SJSA1 (cell line): ENCODE results near the gene PROX2. TPM values are rescaled to one million over a fixed set of nuclear protein-coding genes. Genes with fewer than 3 reads are reported as not detected.

Source experiments
- DNase-seq, 2 experiments: peaks; one replicate each; pipeline ENCODE4 v3.0.0-alpha.2; 2015 to 2020; ENCODE audit warnings: low spot score in 2 of 2, low read depth in 1 of 2
- H3K27ac ChIP-seq: fragments of 250-450 bp; sonication (Bioruptor Pico); 2 replicates; pipeline ENCODE4 v1.5.1; 2020; ENCODE audit warnings: mild to moderate bottlenecking, moderate library complexity
- H3K27me3 ChIP-seq: fragments of 250-450 bp; sonication (Bioruptor Pico); replicated peaks from 2 replicates; pipeline ENCODE4 v1.5.1; 2020; ENCODE audit warnings: mild to moderate bottlenecking, moderate library complexity
- H3K36me3 ChIP-seq: fragments of 250-450 bp; sonication (Bioruptor Pico); 2 replicates; pipeline ENCODE4 v1.5.1; 2020; ENCODE audit warnings: mild to moderate bottlenecking
- H3K4me1 ChIP-seq: fragments of 250-450 bp; sonication (Bioruptor Pico); replicated peaks from 2 replicates; pipeline ENCODE4 v1.6.1; 2021; ENCODE audit warnings: mild to moderate bottlenecking
- H3K4me3 ChIP-seq: fragments of 250-450 bp; sonication (Bioruptor Pico); 2 replicates; pipeline ENCODE4 v1.5.1; 2020; ENCODE audit warnings: mild to moderate bottlenecking
- H3K9me3 ChIP-seq: fragments of 250-450 bp; sonication (Bioruptor Pico); replicated peaks from 2 replicates; pipeline ENCODE4 v1.5.1; 2020; ENCODE audit warnings: mild to moderate bottlenecking
- total RNA-seq: library from RNA; depleted of rRNA; stranded (reverse); fragments of >200 nt; shearing (Covaris generic); gene quantifications from 2 replicates; pipeline ENCODE4 v1.2.3, GENCODE V29; 2014

The PROX2 gene
- total RNA-seq, 1 experiment from 2014 or later: not detected

- peak in 1 of 2 experiments; percentile 28 for DNase-seq
- H3K4me1 ChIP-seq: no peaks in the 10 kb centered on the region; the same call in 1 of the 2 replicates
- H3K36me3 ChIP-seq: no peaks in the 10 kb centered on the region
- no peak overlapping the region for H3K4me3 ChIP-seq
- H3K27me3 ChIP-seq: no peaks in the 10 kb centered on the region
- no peak overlapping the region for H3K27ac ChIP-seq
- no peaks in the 10 kb centered on the region for H3K9me3 ChIP-seq
These were observed 38.1 kb upstream of the PROX2 start for GRCh38 chr14:74913986-74914573.

DNA sequence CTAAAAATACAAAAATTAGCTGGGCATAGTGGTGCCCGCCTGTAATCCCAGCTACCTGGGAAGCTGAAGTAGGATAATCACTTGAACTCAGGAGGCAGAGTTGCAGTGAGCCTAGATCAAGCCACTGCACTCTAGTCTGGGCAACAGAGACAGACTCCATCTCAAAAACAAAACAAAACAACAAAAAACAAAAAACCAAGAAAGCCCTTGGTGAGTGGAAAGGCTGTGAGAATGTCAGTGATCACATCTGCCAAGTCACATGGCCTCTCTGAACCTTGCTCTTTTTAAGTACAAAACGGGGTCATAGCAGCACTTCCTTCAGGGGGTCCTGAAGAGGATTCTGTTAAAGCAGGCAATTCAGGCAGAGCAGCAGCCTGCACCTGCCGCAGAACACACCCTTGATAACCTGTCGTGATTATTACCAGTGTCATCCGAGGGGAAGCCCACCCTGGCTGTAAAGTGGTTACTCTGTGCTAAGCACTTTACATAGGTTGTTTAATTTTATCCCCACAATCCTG is 37.5 kb upstream of the PROX2 start:
- H3K4me3 ChIP-seq: no peak overlapping the region
- H3K4me1 ChIP-seq: no peaks in the 10 kb centered on the region; the same call in 1 of the 2 replicates
- no peaks in the 10 kb centered on the region for H3K36me3 ChIP-seq
- no peak overlapping the region for H3K27ac ChIP-seq
- DNase-seq: no peak
- no peaks in the 10 kb centered on the region for H3K9me3 ChIP-seq
- no peaks in the 10 kb centered on the region for H3K27me3 ChIP-seq

- no peaks in the 10 kb centered on the region for H3K27me3 ChIP-seq
- no peaks in the 10 kb centered on the region for H3K36me3 ChIP-seq
- H3K27ac ChIP-seq: no peak overlapping the region
- no peaks in the 10 kb centered on the region for H3K9me3 ChIP-seq
- H3K4me3 ChIP-seq: no peak overlapping the region
- no peak for DNase-seq
- no peaks in the 10 kb centered on the region; the same call in 1 of the 2 replicates for H3K4me1 ChIP-seq
These were observed 36.9 kb upstream of the PROX2 start for GRCh38 chr14:74912801-74913200.

- no peaks in the 10 kb centered on the region for H3K36me3 ChIP-seq
- no peaks in the 10 kb centered on the region for H3K27me3 ChIP-seq
- no peak overlapping the region for H3K27ac ChIP-seq
- H3K4me1 ChIP-seq: no peaks in the 10 kb centered on the region; the same call in 1 of the 2 replicates
- no peak for DNase-seq
- H3K4me3 ChIP-seq: no peak overlapping the region
- no peaks in the 10 kb centered on the region for H3K9me3 ChIP-seq
These were observed 36.2 kb upstream of the PROX2 start for GRCh38 chr14:74912111-74912510.

DNA sequence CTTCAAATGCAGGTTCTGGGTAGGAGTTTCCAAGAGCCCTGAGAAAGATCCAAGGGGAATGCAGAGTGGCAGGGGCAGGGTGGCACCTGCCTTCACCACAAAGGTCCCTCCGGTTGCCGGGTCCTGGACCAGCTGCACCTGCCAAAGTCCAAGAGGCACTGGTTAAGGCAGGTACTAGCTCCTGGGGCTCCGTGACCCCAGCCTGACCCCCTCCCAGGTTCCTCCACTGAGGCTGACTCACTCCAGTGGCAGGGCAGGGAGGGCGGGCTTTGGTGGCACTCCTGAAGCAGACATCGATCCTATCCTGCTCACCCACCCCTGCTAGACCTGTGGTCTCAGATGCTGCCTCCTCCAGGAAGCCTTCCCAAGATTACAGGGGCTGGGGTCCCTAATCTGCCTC is 35.8 kb upstream of the PROX2 start:
- peaks cover 1% of the 10 kb centered on the region; the same call in 1 of the 2 replicates for H3K36me3 ChIP-seq
- H3K4me1 ChIP-seq: no peaks in the 10 kb centered on the region; the same call in 1 of the 2 replicates
- no peak for DNase-seq
- no peak overlapping the region for H3K4me3 ChIP-seq
- H3K27me3 ChIP-seq: no peaks in the 10 kb centered on the region
- H3K27ac ChIP-seq: no peak overlapping the region
- H3K9me3 ChIP-seq: no peaks in the 10 kb centered on the region

DNA sequence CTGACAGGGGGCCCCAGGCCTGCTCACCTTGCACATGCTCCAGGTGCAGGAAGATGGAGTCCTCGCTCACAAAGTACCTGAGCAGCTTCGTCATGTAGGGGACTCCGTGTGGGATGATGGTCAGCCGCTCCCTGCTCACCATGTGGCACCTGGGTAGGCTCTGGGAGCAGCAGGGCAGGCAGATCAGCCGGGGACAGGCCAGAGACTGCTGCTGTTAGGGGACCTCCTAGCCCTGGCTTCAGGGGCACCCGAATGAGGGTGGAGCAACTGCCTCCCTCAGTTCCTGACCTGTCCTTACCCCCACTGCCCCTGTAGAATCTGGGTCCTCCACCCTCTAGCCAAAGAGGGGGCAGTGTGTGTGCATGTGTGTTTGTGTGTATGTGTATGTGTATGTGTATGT is 35.3 kb upstream of the PROX2 start:
- DNase-seq: no peak
- Histone ChIP-seq H3K27me3 (no peaks in the 10 kb centered on the region), H3K36me3 (peaks cover 4% of the 10 kb centered on the region; the same call in 1 of the 2 replicates), H3K4me1 (no peaks in the 10 kb centered on the region; the same call in 1 of the 2 replicates), H3K9me3 (no peaks in the 10 kb centered on the region), H3K4me3 (no peak overlapping the region), H3K27ac (no peak overlapping the region)

GRCh38 chr14:74910556-74910955 is 34.6 kb upstream of the PROX2 start:
- H3K9me3 ChIP-seq: no peaks in the 10 kb centered on the region
- no peaks in the 10 kb centered on the region for H3K27me3 ChIP-seq
- no peaks in the 10 kb centered on the region; the same call in 1 of the 2 replicates for H3K4me1 ChIP-seq
- no peak overlapping the region for H3K4me3 ChIP-seq
- DNase-seq: no peak
- H3K27ac ChIP-seq: no peak overlapping the region
- peaks cover 10% of the 10 kb centered on the region for H3K36me3 ChIP-seq

- Histone ChIP-seq H3K9me3 (no peaks in the 10 kb centered on the region), H3K4me3 (no peak overlapping the region), H3K4me1 (no peaks in the 10 kb centered on the region; the same call in 1 of the 2 replicates), H3K36me3 (peaks cover 11% of the 10 kb centered on the region), H3K27me3 (no peaks in the 10 kb centered on the region), H3K27ac (no peak overlapping the region)
- DNase-seq: no peak
These were observed 34.0 kb upstream of the PROX2 start for GRCh38 chr14:74909911-74910310.

DNA sequence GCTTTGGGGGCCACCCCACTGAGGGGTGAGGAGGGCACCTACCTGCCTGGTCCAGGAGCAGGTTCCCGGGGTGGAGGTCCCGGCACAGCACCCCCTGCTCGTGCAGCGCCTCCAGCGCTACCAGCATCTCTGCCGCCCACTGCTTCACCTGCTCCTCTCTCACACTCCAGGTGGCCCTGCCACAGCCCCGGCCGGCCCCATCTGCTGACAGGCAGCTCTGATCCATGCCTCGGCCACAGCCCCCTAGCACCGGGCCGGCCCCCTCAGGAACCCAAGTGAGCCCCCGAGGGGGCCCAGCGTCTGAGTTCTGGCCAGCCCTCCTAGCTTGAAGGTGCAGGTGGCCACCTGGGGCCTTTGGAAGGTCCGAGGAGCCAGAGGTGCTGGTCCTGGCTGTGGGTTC is 33.6 kb upstream of the PROX2 start:
- no peak for DNase-seq
- H3K4me1 ChIP-seq: no peaks in the 10 kb centered on the region; the same call in 1 of the 2 replicates
- H3K27me3 ChIP-seq: no peaks in the 10 kb centered on the region
- H3K4me3 ChIP-seq: no peak overlapping the region
- H3K27ac ChIP-seq: no peak overlapping the region
- H3K9me3 ChIP-seq: no peaks in the 10 kb centered on the region
- peaks cover 11% of the 10 kb centered on the region for H3K36me3 ChIP-seq

DNA sequence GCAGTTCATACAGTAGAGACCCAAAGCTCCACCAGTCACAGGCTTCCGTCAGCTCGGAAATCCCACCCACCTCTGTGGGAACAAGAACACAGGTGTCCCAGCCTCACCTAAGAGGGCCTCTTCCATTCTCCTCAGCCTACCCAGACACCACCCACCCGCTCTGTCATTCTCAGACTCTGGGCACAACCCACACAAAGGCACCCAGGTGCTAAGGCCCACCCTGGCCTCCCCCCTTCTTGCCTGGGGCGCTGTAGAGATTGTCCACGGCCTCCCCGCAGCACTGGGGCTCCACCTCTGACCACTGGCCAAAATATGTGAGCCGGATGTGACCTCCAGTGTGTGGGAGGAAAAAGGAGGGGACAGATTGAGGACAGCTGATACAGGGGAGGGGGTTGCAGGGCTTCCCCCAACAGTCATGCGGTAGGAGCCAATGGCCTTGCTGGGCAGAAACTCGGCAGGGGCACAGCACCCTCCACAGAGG is 33.0 kb upstream of the PROX2 start:
- Histone ChIP-seq H3K4me1 (no peaks in the 10 kb centered on the region), H3K4me3 (no peak overlapping the region), H3K27me3 (no peaks in the 10 kb centered on the region), H3K27ac (no peak overlapping the region), H3K9me3 (no peaks in the 10 kb centered on the region), H3K36me3 (peaks cover 15% of the 10 kb centered on the region)
- no peak for DNase-seq

DNA sequence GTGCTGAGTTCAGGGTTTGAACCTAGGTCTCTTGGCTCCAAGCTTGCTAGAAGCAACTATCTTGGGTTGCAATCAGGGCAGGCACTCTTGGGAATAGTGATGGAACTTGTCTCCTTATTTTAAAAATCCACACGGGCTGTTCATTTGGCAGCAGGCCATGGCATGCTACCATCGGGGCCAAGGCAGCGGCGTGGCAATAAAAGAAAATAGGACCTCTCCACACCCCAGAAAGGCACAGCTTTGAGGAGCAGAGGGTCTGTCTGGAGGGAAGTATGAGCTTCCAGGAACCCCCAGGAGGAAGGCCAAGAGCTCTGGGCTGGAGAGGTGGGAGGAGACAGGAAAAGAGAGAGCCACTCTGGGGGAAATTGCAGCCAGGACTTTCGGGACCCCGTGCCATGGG is 31.8 kb upstream of the PROX2 start:
- Histone ChIP-seq H3K27ac (no peak overlapping the region), H3K27me3 (no peaks in the 10 kb centered on the region), H3K4me1 (no peaks in the 10 kb centered on the region), H3K36me3 (peaks cover 19% of the 10 kb centered on the region), H3K4me3 (no peak overlapping the region), H3K9me3 (no peaks in the 10 kb centered on the region)
- no peak for DNase-seq

GRCh38 chr14:74906925-74907521 is 31.1 kb upstream of the PROX2 start:
- no peaks in the 10 kb centered on the region for H3K9me3 ChIP-seq
- H3K27ac ChIP-seq: no peak overlapping the region
- no peaks in the 10 kb centered on the region for H3K27me3 ChIP-seq
- H3K4me3 ChIP-seq: no peak overlapping the region
- H3K36me3 ChIP-seq: peaks cover 21% of the 10 kb centered on the region
- no peak for DNase-seq
- no peaks in the 10 kb centered on the region for H3K4me1 ChIP-seq

DNA sequence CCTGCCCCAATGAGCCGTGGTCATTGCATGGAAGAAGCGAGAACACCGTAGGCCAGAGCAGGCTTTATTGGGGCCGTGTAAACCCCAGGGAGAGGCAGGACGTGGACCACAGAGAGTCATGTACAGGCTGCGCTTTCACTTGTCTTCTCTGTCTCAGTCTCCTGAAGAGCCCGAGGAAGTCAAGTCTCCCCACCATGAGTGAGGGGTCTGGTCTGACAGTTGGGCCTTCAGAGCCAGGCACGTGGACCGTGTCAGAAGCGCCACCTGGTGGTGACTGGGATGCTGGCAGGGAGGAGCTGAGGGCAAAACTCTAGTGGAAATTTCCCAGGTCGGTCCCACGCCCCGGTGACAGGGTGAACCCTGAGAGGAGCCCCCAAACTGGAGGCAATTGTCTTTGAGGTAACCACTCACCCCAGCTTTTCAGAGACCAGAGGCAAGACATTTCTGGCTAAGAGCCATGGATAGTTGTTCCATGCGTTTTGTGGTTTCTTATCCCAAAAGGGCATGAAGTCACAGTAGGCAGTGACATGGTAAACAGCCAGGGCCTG is 29.7 kb upstream of the PROX2 start:
- no peaks in the 10 kb centered on the region for H3K4me1 ChIP-seq
- no peaks in the 10 kb centered on the region for H3K27me3 ChIP-seq
- peaks cover 34% of the 10 kb centered on the region for H3K36me3 ChIP-seq
- no peaks in the 10 kb centered on the region for H3K9me3 ChIP-seq
- no peak overlapping the region for H3K4me3 ChIP-seq
- peak; percentile 48 to 72 for DNase-seq
- H3K27ac ChIP-seq: no peak overlapping the region
